ENCODE results near the gene PADI1.

DNA sequence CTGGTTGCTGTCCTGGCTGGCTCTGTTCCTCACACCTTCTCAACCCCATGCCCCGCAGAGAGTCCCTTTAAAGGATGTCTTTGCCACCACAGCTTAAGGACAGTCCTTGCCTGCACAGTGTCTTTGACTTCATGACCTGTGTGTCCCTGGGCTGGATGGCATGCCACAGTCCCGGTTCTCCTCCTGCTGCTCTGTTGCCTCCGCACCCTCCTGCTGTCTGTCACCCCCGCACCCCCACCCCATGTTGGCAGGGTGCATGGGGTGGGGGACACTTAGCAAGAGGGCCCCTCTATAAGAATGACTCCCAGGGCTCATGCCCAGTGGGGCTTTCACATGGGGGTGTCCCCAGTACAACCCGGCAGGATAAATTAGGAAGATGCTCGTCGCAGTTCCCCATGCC is 41.6 kb upstream of the PADI1 start:
- TF ChIP-seq, protein P1, sequence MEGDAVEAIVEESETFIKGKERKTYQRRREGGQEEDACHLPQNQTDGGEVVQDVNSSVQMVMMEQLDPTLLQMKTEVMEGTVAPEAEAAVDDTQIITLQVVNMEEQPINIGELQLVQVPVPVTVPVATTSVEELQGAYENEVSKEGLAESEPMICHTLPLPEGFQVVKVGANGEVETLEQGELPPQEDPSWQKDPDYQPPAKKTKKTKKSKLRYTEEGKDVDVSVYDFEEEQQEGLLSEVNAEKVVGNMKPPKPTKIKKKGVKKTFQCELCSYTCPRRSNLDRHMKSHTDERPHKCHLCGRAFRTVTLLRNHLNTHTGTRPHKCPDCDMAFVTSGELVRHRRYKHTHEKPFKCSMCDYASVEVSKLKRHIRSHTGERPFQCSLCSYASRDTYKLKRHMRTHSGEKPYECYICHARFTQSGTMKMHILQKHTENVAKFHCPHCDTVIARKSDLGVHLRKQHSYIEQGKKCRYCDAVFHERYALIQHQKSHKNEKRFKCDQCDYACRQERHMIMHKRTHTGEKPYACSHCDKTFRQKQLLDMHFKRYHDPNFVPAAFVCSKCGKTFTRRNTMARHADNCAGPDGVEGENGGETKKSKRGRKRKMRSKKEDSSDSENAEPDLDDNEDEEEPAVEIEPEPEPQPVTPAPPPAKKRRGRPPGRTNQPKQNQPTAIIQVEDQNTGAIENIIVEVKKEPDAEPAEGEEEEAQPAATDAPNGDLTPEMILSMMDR (IDR thresholded peaks at IDR 0.05), result no peak
- no peak for TF ChIP-seq POLR2A (IDR thresholded peaks at IDR 0.05)
